GM18867 (cell line): ENCODE measurements around the gene ETF1.

Experiments
- ATAC-seq: cut with Tn5 transposase; IDR thresholded peaks from one replicate; pipeline ENCODE4 v1.9.1; 2021; ENCODE audit warnings: mild to moderate bottlenecking, moderate library complexity; ENCODE audit not compliant: unreplicated experiment

The ETF1 gene

GRCh38 chr5:138563340-138564118 is 20.5 kb upstream of the ETF1 start:
- ATAC-seq = no peak

- no peak for ATAC-seq
Observed at GRCh38 chr5:138560971-138561370, 17.9 kb upstream of the ETF1 start.

GRCh38 chr5:138559937-138560336 is 16.9 kb upstream of the ETF1 start:
- no peak for ATAC-seq

- no peak for ATAC-seq
Observed at GRCh38 chr5:138557677-138558076, 14.6 kb upstream of the ETF1 start.

GRCh38 chr5:138554143-138554542 is 11.1 kb upstream of the ETF1 start:
- ATAC-seq = no peak

- ATAC-seq = no peak
Observed at GRCh38 chr5:138553437-138554095, 10.5 kb upstream of the ETF1 start.

GRCh38 chr5:138552657-138553056 is 9.6 kb upstream of the ETF1 start:
- no peak for ATAC-seq

- no peak for ATAC-seq
Observed at GRCh38 chr5:138549414-138549813, 6.4 kb upstream of the ETF1 start.

GRCh38 chr5:138545919-138546562 is 3.0 kb upstream of the ETF1 start:
- no peak for ATAC-seq

- ATAC-seq = no peak
Observed at GRCh38 chr5:138544181-138545134, 1.4 kb upstream of the ETF1 start.

GRCh38 chr5:138543730-138544104 is 681 bp upstream of the ETF1 start:
- ATAC-seq = peak; percentile 38

- peak; percentile 0 for ATAC-seq
Observed at GRCh38 chr5:138542180-138542955, 668 bp downstream of the ETF1 start.

GRCh38 chr5:138541511-138542179 is 1.4 kb downstream of the ETF1 start:
- no peak for ATAC-seq

- no peak for ATAC-seq
Observed at GRCh38 chr5:138539791-138540190, 3.2 kb downstream of the ETF1 start.

- ATAC-seq = no peak
Observed at GRCh38 chr5:138538943-138539627, 4.0 kb downstream of the ETF1 start.

GRCh38 chr5:138536665-138537315 is 6.2 kb downstream of the ETF1 start:
- no peak for ATAC-seq

GRCh38 chr5:138536215-138536614 is 6.8 kb downstream of the ETF1 start:
- ATAC-seq = no peak
